RCC 7860 (cell line): ENCODE data around the gene PAPOLB.
A peak's percentile ranks its signal among the peaks of the same experiment; 100 is the strongest.

Experiments used
- DNase-seq: peaks from one replicate; pipeline ENCODE4 v3.0.0-alpha.2; 2015; ENCODE audit warnings: low spot score
- FAIRE-seq: peaks from 2 replicates; lab custom pipeline; 2012; peaks lifted over from hg19 to GRCh38; lab: Jason Lieb, UNC

Gene PAPOLB

GRCh38 chr7:4878336-4879335 lies 16.8 kb upstream of the PAPOLB start:
- FAIRE-seq (no peak), DNase-seq (no peak)

GRCh38 chr7:4876586-4876985 lies 14.8 kb upstream of the PAPOLB start:
- FAIRE-seq, result no peak
- DNase-seq, result no peak

- DNase-seq (no peak), FAIRE-seq (no peak)
Measured at GRCh38 chr7:4875391-4875790, 13.6 kb upstream of the PAPOLB start.

- FAIRE-seq, result no peak
- no peak for DNase-seq
Measured at GRCh38 chr7:4873071-4873944, 11.5 kb upstream of the PAPOLB start.

- no peak for DNase-seq
- no peak for FAIRE-seq
Measured at GRCh38 chr7:4871930-4872675, 10.3 kb upstream of the PAPOLB start.

GRCh38 chr7:4871056-4871680 lies 9.3 kb upstream of the PAPOLB start:
- DNase-seq (no peak), FAIRE-seq (no peak)

- no peak for FAIRE-seq
- no peak for DNase-seq
Measured at GRCh38 chr7:4868493-4868892, 6.7 kb upstream of the PAPOLB start.

- no peak for FAIRE-seq
- no peak for DNase-seq
Measured at GRCh38 chr7:4866528-4867496, 5.0 kb upstream of the PAPOLB start.

- no peak for FAIRE-seq
Measured at GRCh38 chr7:4862156-4862555, 326 bp upstream of the PAPOLB start.

GRCh38 chr7:4861227-4861626 lies 603 bp downstream of the PAPOLB start:
- DNase-seq (no peak), FAIRE-seq (no peak)

More at GRCh38 chr7:4862156-4862555, 326 bp upstream of the PAPOLB start:
- no peak for DNase-seq

GRCh38 chr7:4857189-4857588 lies 4.6 kb downstream of the PAPOLB start:
- FAIRE-seq (no peak), DNase-seq (no peak)

GRCh38 chr7:4856336-4857057 lies 5.3 kb downstream of the PAPOLB start:
- no peak for FAIRE-seq

GRCh38 chr7:4854916-4855315 lies 6.9 kb downstream of the PAPOLB start:
- FAIRE-seq, result no peak

More at GRCh38 chr7:4856336-4857057, 5.3 kb downstream of the PAPOLB start:
- DNase-seq, result no peak

GRCh38 chr7:4851459-4852422 lies 10.1 kb downstream of the PAPOLB start:
- FAIRE-seq (no peak), DNase-seq (peak; percentile 55)

More at GRCh38 chr7:4854916-4855315, 6.9 kb downstream of the PAPOLB start:
- no peak for DNase-seq

- DNase-seq, result no peak
- no peak for FAIRE-seq
Measured at GRCh38 chr7:4850262-4850795, 11.5 kb downstream of the PAPOLB start.

GRCh38 chr7:4849390-4849789 lies 12.4 kb downstream of the PAPOLB start:
- FAIRE-seq, result no peak
- DNase-seq, result no peak

GRCh38 chr7:4845740-4846142 lies 16.1 kb downstream of the PAPOLB start:
- DNase-seq (no peak), FAIRE-seq (no peak)
